GM12878 (cell line): ENCODE results near the gene COX6A1. TPM values are rescaled to one million over a fixed set of nuclear protein-coding genes. Genes with fewer than 3 reads are reported as not detected.

Experiments
- ATAC-seq: fragments of 200-7000 bp; cut with Tn5 transposase; 3 replicates; pipeline ENCODE4 v1.9.1; 2020; ENCODE audit warnings: mild to moderate bottlenecking, moderate library complexity
- BruUV-seq: library from RNA; stranded (reverse); fragments of 400-500 nt; replicated peaks from 2 replicates; lab custom pipeline; 2021; lab: Mats Ljungman, UMichigan
- CTCF ChIA-PET: fragments of 300-600 bp; sonication (Branson Sonifier 250); formaldehyde crosslinking; extraction: SDS; loops from one replicate; lab custom pipeline; 2021; ENCODE audit warnings: inconsistent platforms; lab: Yijun Ruan, JAX
- POLR2A ChIA-PET: fragments of 350-600 bp; formaldehyde crosslinking; extraction: SDS; loops from one replicate; lab custom pipeline; 2021; ENCODE audit warnings: inconsistent platforms; lab: Charles Lee
- RAD21 ChIA-PET: fragments of 300-600 bp; sonication (Branson Sonifier 250); formaldehyde crosslinking; loops from one replicate; lab custom pipeline; 2023; ENCODE audit warnings: antibody characterized with exemption; ENCODE audit not compliant: unreplicated experiment; lab: Charles Lee
- SMC1A ChIA-PET: fragments of 300-600 bp; sonication (Branson Sonifier 250); formaldehyde crosslinking; loops from one replicate; lab custom pipeline; 2023; ENCODE audit not compliant: unreplicated experiment, uncharacterized antibody; lab: Charles Lee
- DNase-seq: peaks from one replicate; pipeline ENCODE4 v3.0.0-alpha.2; 2011; ENCODE audit warnings: low read depth, low spot score
- FAIRE-seq: peaks from 3 replicates; lab custom pipeline; 2011; peaks lifted over from hg19 to GRCh38; lab: Jason Lieb, UNC
- H2AFZ ChIP-seq: 2 replicates; pipeline ENCODE4 v1.6.0; 2011; ENCODE audit warnings: low read depth, low read length, control low read depth; ENCODE audit not compliant: control insufficient read depth
- H3K27ac ChIP-seq: 2 replicates; pipeline ENCODE4 v1.5.1; 2011; ENCODE audit warnings: control low read depth; ENCODE audit not compliant: control insufficient read depth, insufficient read depth
- H3K27me3 ChIP-seq, 2 experiments: replicated peaks in 1 of 2; 2 replicates each; pipeline versions ENCODE4 v1.6.0 to v1.6.1; 2011; ENCODE audit warnings: low read length in 1 of 2; ENCODE audit not compliant: control insufficient read depth in 2 of 2, insufficient read depth in 2 of 2
- H3K36me3 ChIP-seq, 2 experiments: 2 replicates each; pipeline ENCODE4 v1.5.1; 2011; ENCODE audit warnings: low read length in 1 of 2; ENCODE audit not compliant: control insufficient read depth in 2 of 2, insufficient read depth in 2 of 2
- H3K4me1 ChIP-seq: 2 replicates; pipeline ENCODE4 v1.6.1; 2011; ENCODE audit warnings: mild to moderate bottlenecking, low read length, moderate library complexity, mixed read lengths; ENCODE audit not compliant: control insufficient read depth, insufficient read depth
- H3K4me2 ChIP-seq: 2 replicates; pipeline ENCODE4 v1.6.0; 2011; ENCODE audit warnings: control low read depth; ENCODE audit not compliant: control insufficient read depth, insufficient read depth
- H3K4me3 ChIP-seq: fragments of 200-600 bp; sonication (generic); 2 replicates; pipeline ENCODE4 v1.5.1; 2016
- H3K79me2 ChIP-seq: 2 replicates; pipeline ENCODE4 v1.6.0; 2011; ENCODE audit warnings: low read length; ENCODE audit not compliant: control insufficient read depth, insufficient read depth
- H3K9ac ChIP-seq: 2 replicates; pipeline ENCODE4 v1.8.0; 2011; ENCODE audit warnings: low read length, control low read depth, mixed read lengths; ENCODE audit not compliant: control insufficient read depth, insufficient read depth
- H3K9me3 ChIP-seq: replicated peaks from 3 replicates; pipeline ENCODE4 v1.5.1; 2011; ENCODE audit warnings: mild to moderate bottlenecking, low read length; ENCODE audit not compliant: control insufficient read depth, insufficient read depth
- H4K20me1 ChIP-seq: 2 replicates; pipeline ENCODE4 v1.6.0; 2011; ENCODE audit not compliant: control insufficient read depth, insufficient read depth
- CREB1 ChIP-seq: IDR thresholded peaks from 2 replicates; pipeline ENCODE4 v1.6.1; 2012; ENCODE audit warnings: low read depth, mild to moderate bottlenecking, inconsistent platforms
- EGR1 ChIP-seq, 2 experiments: IDR thresholded peaks; 1 replicate in 1 of 2; 2 replicates in 1 of 2; pipeline ENCODE4 v1.6.1; 2011 to 2012; ENCODE audit warnings: low read depth in 2 of 2, low read length in 2 of 2, borderline replicate concordance in 1 of 2, mild to moderate bottlenecking in 1 of 2, moderate library complexity in 1 of 2
- MAX ChIP-seq: IDR thresholded peaks from 2 replicates; pipeline ENCODE4 v1.6.1; 2012; ENCODE audit warnings: low read depth, low read length, improper control_type of control experiment
- MTA2 ChIP-seq: fragments of 450-650 bp; IDR thresholded peaks from 2 replicates; pipeline ENCODE4 v1.6.1; 2016; ENCODE audit warnings: low read depth, mild to moderate bottlenecking, moderate library complexity
- NR2C1 ChIP-seq: fragments of 450-650 bp; IDR thresholded peaks from 2 replicates; pipeline ENCODE4 v1.6.1; 2017; ENCODE audit warnings: antibody characterized with exemption, mild to moderate bottlenecking, moderate library complexity
- NRF1 ChIP-seq: conservative IDR thresholded peaks from 2 replicates; pipeline ENCODE4 v1.6.1; 2011; ENCODE audit warnings: mild to moderate bottlenecking, low read depth, low read length, improper control_type of control experiment
- POU2F2 ChIP-seq: IDR thresholded peaks from 3 replicates; pipeline ENCODE4 v1.6.1; 2011; ENCODE audit warnings: low read depth, mild to moderate bottlenecking, low read length, borderline replicate concordance
- RCOR1 ChIP-seq: conservative IDR thresholded peaks from 2 replicates; pipeline ENCODE4 v1.6.1; 2012; ENCODE audit warnings: low read depth, low read length, improper control_type of control experiment
- REST ChIP-seq: IDR thresholded peaks from 2 replicates; pipeline ENCODE4 v1.6.1; 2012; ENCODE audit warnings: mild to moderate bottlenecking, low read depth, low read length
- RUNX3 ChIP-seq: IDR thresholded peaks from 2 replicates; pipeline ENCODE4 v1.6.1; 2012; ENCODE audit warnings: low read length, inconsistent platforms
- SPI1 ChIP-seq: IDR thresholded peaks from 2 replicates; pipeline ENCODE4 v1.6.1; 2011; ENCODE audit warnings: low read depth, mild to moderate bottlenecking, low read length, moderate library complexity, borderline replicate concordance; ENCODE audit not compliant: insufficient read depth
- TAF1 ChIP-seq: IDR thresholded peaks from 2 replicates; pipeline ENCODE4 v1.6.1; 2011; ENCODE audit warnings: mild to moderate bottlenecking, low read depth, low read length, borderline replicate concordance
- TCF3 ChIP-seq: IDR thresholded peaks from 2 replicates; pipeline ENCODE4 v1.6.1; 2012; ENCODE audit warnings: low read depth, mild to moderate bottlenecking, low read length, borderline replicate concordance; ENCODE audit not compliant: insufficient read depth
- WGBS: methylation state at CpG from one replicate; pipeline ENCODE4 v1.1.6; 2016; ENCODE audit warnings: low lambda C conversion rate; ENCODE audit not compliant: insufficient replicate concordance, insufficient coverage; ENCODE audit errors: missing lambda C conversion rate; 5-methylcytosine and 5-hydroxymethylcytosine counted together
- in situ Hi-C: fragments of 300-500 bp; cut with MboI; formaldehyde crosslinking; loops from 9 replicates; pipeline ENCODE4 v1.14.3; 2018; ENCODE audit warnings: mixed read lengths
- intact Hi-C: fragments of 100-400 bp; cut with micrococcal nuclease; formaldehyde crosslinking; loops from one replicate; pipeline ENCODE4 v1.14.2; 2022; ENCODE audit not compliant: unreplicated experiment
- polyA plus RNA-seq, 11 experiments: library from polyadenylated mRNA; depleted of rRNA in 4 of 11; unstranded in 6 of 11; stranded (reverse) in 5 of 11; fragments of >200 nt; fragmentation: Nextera tagmentation in 4 of 11; fragmentation: Illumina TruSeq in 1 of 11; extraction: Ambion mirVana in 4 of 11; extraction: Trizol in 1 of 11; gene quantifications; 1 replicate in 1 of 11; 2 replicates in 10 of 11; pipeline versions ENCODE4 v1.2.1 to v1.2.3, GENCODE V29; 2011 to 2016; ENCODE audit warnings: inconsistent platforms in 2 of 11, missing spikeins in 2 of 11, low read depth in 1 of 11
- total RNA-seq, 4 experiments: library from RNA; depleted of rRNA in 3 of 4; stranded (reverse); fragments of >200 nt in 3 of 4; fragmentation: Illumina TruSeq in 1 of 4; extraction: Trizol in 1 of 4; gene quantifications; 2 replicates each; pipeline versions ENCODE4 v1.2.1 to v1.2.3, GENCODE V29; 2013 to 2021
- TF ChIP-seq, protein P1 (sequence below): fragments of 450-650 bp; IDR thresholded peaks from 2 replicates; pipeline ENCODE4 v1.6.1; 2016; ENCODE audit warnings: mild to moderate bottlenecking

Gene COX6A1
- total and polyA plus RNA-seq, 10 of the 15 experiments (the other 5 are each of a cell fraction or from before 2014, with no cell fraction given) = 408 to 2,723 (median 1,019) TPM

- no TSS peak for BruUV-seq
- intact Hi-C loops (loop anchor here (2.0 kb wide), 3 partner anchors 23 to 31 kb away; partner anchors contain the start of genes COX6A1, DYNLL1, GATC and TRIAP1), in situ Hi-C loops (no loop called here)
- Histone ChIP-seq H3K4me3 (peak within 1 kb of the TSS; percentile 87), H3K79me2 (peaks cover 49% of the 10 kb centered on the region), H3K9me3 (no peaks in the 10 kb centered on the region), H3K36me3 (peaks cover 0 to 12% of the 10 kb centered on the region in 2 experiments; a peak in 3 of 4 replicates), H3K27me3 (no peaks in the 10 kb centered on the region), H3K9ac (peak within 1 kb of the TSS; percentile 84), H4K20me1 (peaks cover 10% of the 10 kb centered on the region), H3K4me1 (peaks cover 16% of the 10 kb centered on the region), H3K27ac (peak within 1 kb of the TSS; percentile 80), H2AFZ (peak within 1 kb of the TSS; percentile 97), H3K4me2 (peak within 1 kb of the TSS; percentile 96)
- DNase-seq (peak; percentile 80), ATAC-seq (peak; percentile 89), FAIRE-seq (peak; percentile 72)
- ChIA-PET POLR2A (interaction anchor here (0.6 to 1.8 kb wide), 6 partner anchors 26 to 177 kb away, joined by 3 to 9 read pairs (median 3); partner anchors contain the start of genes DYNLL1 and SIRT4), SMC1A (interaction anchor here (1.5 to 2.8 kb wide), 2 partner anchors 27 to 68 kb away, joined by 5 to 10 read pairs; partner anchors contain the start of gene DYNLL1), RAD21 (interaction anchor here (1.9 kb wide), 1 partner anchor 27 kb away, joined by 8 read pairs; the partner anchor contains the start of gene DYNLL1), CTCF (interaction anchor here (0.7 to 5.9 kb wide), 19 partner anchors 13 to 167 kb away, joined by 3 to 39 read pairs (median 4); partner anchors contain the start of genes COQ5, COX6A1, DYNLL1 and POP5)
- under 1% methylated on average over 83 of the region's 88 CpGs for WGBS
- TF ChIP-seq TCF3 = 0 out of 2 replicates have a peak, but pooled peaks have one; percentile 14
- no peak for TF ChIP-seq MTA2
- 0 out of 3 replicates have a peak, but pooled peaks of 1 of the 2 experiments have one; percentile 33 for TF ChIP-seq EGR1 (IDR thresholded peaks at IDR 0.05; ENCODE audit: borderline replicate concordance in 1 of 2, low read depth in 2 of 2, low read length in 2 of 2)
- peak; percentile 51 for TF ChIP-seq NR2C1
- TF ChIP-seq, protein P1, sequence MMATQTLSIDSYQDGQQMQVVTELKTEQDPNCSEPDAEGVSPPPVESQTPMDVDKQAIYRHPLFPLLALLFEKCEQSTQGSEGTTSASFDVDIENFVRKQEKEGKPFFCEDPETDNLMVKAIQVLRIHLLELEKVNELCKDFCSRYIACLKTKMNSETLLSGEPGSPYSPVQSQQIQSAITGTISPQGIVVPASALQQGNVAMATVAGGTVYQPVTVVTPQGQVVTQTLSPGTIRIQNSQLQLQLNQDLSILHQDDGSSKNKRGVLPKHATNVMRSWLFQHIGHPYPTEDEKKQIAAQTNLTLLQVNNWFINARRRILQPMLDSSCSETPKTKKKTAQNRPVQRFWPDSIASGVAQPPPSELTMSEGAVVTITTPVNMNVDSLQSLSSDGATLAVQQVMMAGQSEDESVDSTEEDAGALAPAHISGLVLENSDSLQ = peak; percentile 28; the same call in 1 of the 2 replicates
- TF ChIP-seq REST = 0 out of 2 replicates have a peak, but pooled peaks have one; percentile 38
- peak; percentile 45; the same call in 1 of the 2 replicates for TF ChIP-seq RUNX3
- peak; percentile 74; the same call in 1 of the 2 replicates for TF ChIP-seq RCOR1
- TF ChIP-seq POU2F2 = 0 out of 3 replicates have a peak, but pooled peaks have one; percentile 65
- TF ChIP-seq SPI1 = peak; percentile 5; the same call in 1 of the 2 replicates
- peak; percentile 52; the same call in 1 of the 2 replicates for TF ChIP-seq MAX
- TF ChIP-seq TAF1 = peak; percentile 72; the same call in 1 of the 2 replicates
- peak; percentile 67; the same call in 1 of the 2 replicates for TF ChIP-seq CREB1
- TF ChIP-seq NRF1 = peak; percentile 76
Observed at GRCh38 chr12:120469450-120470149, 31.7 kb downstream of the COX6A1 start, which contains the start of gene SRSF9. TSS of gene SRSF9 (minus strand) at chr12:120469748. CDS start at chr12:120469609, 139 bp downstream.
